BE2C (cell line): Measurements from ENCODE around the gene MYLIP.

Source experiments
- DNase-seq: peaks from one replicate; pipeline ENCODE4 v3.0.0-alpha.2; 2020
- H3K27me3 ChIP-seq: fragments of 250-450 bp; sonication (Bioruptor Pico); 2 replicates; pipeline ENCODE4 v1.5.1; 2020; ENCODE audit warnings: mild to moderate bottlenecking
- H3K36me3 ChIP-seq: fragments of 250-450 bp; sonication (Bioruptor Pico); 2 replicates; pipeline ENCODE4 v1.5.1; 2020; ENCODE audit warnings: mild to moderate bottlenecking
- H3K4me1 ChIP-seq: fragments of 250-450 bp; sonication (Bioruptor Pico); 2 replicates; pipeline ENCODE4 v1.5.1; 2020
- H3K4me3 ChIP-seq: 2 replicates; pipeline ENCODE4 v1.5.1; 2011; ENCODE audit warnings: low read depth, low read length
- H3K9me3 ChIP-seq: fragments of 250-450 bp; sonication (Bioruptor Pico); 2 replicates; pipeline ENCODE4 v1.5.1; 2020
- TF ChIP-seq, protein P1 (sequence below): IDR thresholded peaks from 2 replicates; pipeline ENCODE4 v1.5.1; 2012; ENCODE audit warnings: mild to moderate bottlenecking, low read depth, low read length

MYLIP gene

DNA sequence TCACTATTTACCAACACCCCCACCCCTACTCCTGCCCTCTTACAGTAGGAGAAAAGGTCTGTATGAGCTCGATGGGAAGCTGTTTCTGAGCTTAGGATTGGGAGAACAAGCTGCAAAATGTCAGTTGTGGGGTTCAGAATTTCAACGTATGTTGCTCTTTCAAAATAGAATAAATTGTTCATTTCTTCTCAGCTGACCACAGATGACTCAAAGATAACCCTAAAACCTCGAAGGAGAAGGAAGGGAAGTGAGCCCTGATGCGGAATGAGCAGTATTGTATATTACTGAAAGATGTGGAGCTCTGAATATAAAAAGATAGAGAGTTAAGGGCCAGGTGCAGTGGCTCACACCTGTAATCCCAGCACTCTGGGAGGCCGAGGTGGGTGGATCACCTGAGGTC lies 35.9 kb upstream of the MYLIP start:
- H3K9me3 ChIP-seq: no peaks in the 10 kb centered on the region
- DNase-seq: no peak

DNA sequence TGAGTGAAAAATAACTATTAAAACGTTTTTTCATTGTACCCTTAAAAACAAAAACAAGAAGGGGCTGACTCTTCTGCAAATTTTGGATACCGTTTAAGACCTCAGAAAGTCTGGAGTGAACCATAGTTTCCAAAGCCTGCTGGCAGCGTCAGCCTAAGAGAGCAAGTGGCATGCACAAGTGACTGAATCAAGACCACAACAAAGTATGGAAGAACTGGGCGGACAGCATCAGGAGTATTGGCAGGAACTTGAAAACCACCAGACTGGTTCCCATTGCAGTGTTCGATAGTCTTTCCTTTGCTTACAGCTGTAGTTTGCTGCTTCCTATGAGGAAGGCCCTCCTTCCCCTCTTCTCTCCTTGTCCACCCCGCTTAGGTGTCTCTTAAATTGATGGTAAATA lies 33.7 kb upstream of the MYLIP start:
- H3K4me3 ChIP-seq: no peak overlapping the region
- H3K4me1 ChIP-seq: no peaks in the 10 kb centered on the region
- no peak for DNase-seq
- TF ChIP-seq, protein P1, sequence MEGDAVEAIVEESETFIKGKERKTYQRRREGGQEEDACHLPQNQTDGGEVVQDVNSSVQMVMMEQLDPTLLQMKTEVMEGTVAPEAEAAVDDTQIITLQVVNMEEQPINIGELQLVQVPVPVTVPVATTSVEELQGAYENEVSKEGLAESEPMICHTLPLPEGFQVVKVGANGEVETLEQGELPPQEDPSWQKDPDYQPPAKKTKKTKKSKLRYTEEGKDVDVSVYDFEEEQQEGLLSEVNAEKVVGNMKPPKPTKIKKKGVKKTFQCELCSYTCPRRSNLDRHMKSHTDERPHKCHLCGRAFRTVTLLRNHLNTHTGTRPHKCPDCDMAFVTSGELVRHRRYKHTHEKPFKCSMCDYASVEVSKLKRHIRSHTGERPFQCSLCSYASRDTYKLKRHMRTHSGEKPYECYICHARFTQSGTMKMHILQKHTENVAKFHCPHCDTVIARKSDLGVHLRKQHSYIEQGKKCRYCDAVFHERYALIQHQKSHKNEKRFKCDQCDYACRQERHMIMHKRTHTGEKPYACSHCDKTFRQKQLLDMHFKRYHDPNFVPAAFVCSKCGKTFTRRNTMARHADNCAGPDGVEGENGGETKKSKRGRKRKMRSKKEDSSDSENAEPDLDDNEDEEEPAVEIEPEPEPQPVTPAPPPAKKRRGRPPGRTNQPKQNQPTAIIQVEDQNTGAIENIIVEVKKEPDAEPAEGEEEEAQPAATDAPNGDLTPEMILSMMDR: no peak
- H3K27me3 ChIP-seq: no peaks in the 10 kb centered on the region
- no peaks in the 10 kb centered on the region for H3K36me3 ChIP-seq
- H3K9me3 ChIP-seq: no peaks in the 10 kb centered on the region

More for the DNA sequence above, 35.9 kb upstream of the MYLIP start:
- H3K36me3 ChIP-seq: no peaks in the 10 kb centered on the region
- H3K4me3 ChIP-seq: no peak overlapping the region
- no peaks in the 10 kb centered on the region for H3K27me3 ChIP-seq
- no peaks in the 10 kb centered on the region for H3K4me1 ChIP-seq
- TF ChIP-seq, protein P1: no peak

DNA sequence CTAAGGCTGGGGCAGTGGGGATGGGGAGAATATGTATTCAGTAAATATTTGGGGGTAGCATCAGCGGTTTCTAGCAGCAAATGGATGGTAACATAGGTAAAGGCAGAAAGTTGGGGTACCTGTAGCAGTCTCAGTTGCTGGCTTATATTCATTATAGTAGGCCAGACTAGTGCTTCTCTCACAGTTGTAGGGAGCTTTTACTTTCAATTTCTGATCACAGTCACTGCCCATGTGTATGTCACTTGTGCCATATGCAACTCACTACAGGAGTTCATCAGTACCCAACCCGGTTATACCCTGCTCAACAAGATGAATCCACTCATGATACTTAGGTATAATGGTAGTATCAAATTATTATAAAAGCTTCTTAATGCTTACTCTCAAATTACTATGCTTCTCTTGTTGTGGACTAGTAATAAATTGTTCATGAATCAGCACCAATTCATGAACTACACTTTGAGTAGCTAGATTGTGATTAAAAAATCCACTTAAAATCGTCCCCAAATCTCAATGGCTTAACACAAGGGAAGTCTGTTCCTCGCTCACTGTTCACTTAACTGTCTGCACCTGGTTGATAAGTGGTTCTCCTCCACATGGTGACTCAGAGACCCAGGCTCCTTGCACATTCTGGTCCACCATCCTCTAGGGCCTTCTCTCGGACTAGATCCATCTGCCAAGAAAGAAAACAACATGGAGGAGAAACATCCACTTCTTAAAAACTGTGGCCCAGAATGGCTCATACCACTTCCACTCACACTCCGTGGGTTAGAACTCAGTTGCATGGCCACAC lies 31.3 kb upstream of the MYLIP start:
- Histone ChIP-seq H3K27me3 (no peaks in the 10 kb centered on the region), H3K9me3 (no peaks in the 10 kb centered on the region), H3K36me3 (no peaks in the 10 kb centered on the region), H3K4me3 (no peak overlapping the region), H3K4me1 (no peaks in the 10 kb centered on the region; the same call in 1 of the 2 replicates)
- TF ChIP-seq, protein P1: no peak
- no peak for DNase-seq

DNA sequence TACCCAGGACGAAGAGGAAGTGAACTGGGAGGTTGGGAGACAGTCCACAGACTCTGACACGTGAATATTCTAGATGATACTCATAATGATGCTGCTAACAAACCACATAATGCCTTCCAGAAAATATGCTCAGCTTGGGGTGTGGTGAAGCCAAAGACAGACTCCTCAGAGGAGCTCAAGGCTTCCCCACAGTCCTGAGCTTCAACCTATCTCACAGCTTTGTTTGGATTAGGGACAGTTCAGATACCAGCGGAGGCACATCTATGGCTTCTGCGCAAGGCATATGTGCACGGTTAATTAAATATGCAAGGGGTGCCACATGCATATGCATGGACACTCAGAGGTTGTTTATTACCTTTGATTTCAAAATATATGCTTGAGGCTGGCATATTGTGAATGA lies 30.7 kb upstream of the MYLIP start:
- H3K27me3 ChIP-seq: no peaks in the 10 kb centered on the region
- no peaks in the 10 kb centered on the region; the same call in 1 of the 2 replicates for H3K4me1 ChIP-seq
- H3K4me3 ChIP-seq: no peak overlapping the region
- TF ChIP-seq, protein P1: no peak
- no peaks in the 10 kb centered on the region for H3K36me3 ChIP-seq
- no peaks in the 10 kb centered on the region for H3K9me3 ChIP-seq
- no peak for DNase-seq

DNA sequence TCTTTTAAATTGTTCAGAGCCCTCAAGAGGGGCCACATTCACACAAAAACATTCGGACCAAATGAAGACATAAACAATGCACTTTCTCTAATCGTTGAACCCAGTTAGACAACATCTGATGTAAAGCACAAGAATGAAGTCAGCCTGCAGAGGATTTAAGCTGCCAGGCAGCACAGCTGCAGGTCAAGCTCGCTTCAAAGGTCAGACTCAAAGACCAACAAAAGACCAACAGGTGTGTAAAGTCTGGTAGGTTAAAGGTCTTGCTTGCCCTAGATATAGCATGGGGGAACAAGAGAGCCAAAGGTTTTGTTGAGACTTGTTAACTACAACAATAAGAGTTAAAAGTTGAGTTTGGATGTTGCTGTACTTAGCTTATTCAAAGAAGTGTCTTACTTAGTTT lies 26.7 kb upstream of the MYLIP start:
- H3K9me3 ChIP-seq: no peaks in the 10 kb centered on the region
- no peak overlapping the region for H3K4me3 ChIP-seq
- no peaks in the 10 kb centered on the region for H3K27me3 ChIP-seq
- peaks cover 5% of the 10 kb centered on the region for H3K4me1 ChIP-seq
- no peak for DNase-seq
- TF ChIP-seq, protein P1: no peak
- no peaks in the 10 kb centered on the region for H3K36me3 ChIP-seq

DNA sequence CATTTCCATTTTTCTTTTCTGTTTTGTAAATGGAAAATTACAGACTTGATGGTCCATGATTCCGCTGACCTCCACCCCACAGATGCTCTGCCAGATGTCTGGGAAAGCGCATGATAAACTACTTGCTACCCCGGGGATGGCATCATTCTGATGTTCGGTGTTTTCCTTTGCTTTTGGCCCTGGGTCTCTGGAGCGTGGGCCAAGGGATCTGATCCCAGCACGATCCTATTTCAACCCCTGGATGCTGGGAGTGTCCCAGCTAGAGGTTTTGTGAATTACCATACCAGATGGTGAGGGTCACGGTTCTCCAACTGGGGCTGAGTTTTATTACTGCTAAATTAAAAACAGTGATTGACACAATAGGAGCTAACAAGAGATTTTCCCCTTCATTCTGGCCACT lies 25.2 kb upstream of the MYLIP start:
- H3K4me3 ChIP-seq: no peak overlapping the region
- peaks cover 5% of the 10 kb centered on the region for H3K4me1 ChIP-seq
- TF ChIP-seq, protein P1: no peak
- no peaks in the 10 kb centered on the region for H3K9me3 ChIP-seq
- DNase-seq: no peak
- no peaks in the 10 kb centered on the region for H3K27me3 ChIP-seq
- H3K36me3 ChIP-seq: no peaks in the 10 kb centered on the region
